GM19351 (cell line): Measurements from ENCODE around the gene NACA.
"Not testable (repeated sequence)": the region's sequence is repeated elsewhere in the genome, so short reads cannot be mapped to it uniquely, and the experiment has no call there.

ENCODE experiments used
- ATAC-seq: cut with Tn5 transposase; IDR thresholded peaks from one replicate; pipeline ENCODE4 v1.9.1; 2021; ENCODE audit warnings: mild to moderate bottlenecking, moderate library complexity; ENCODE audit not compliant: unreplicated experiment

NACA gene

GRCh38 chr12:56724972-56725722 lies at the start of gene NACA:
NACA (minus strand) TSS chr12:56725299; CDS start chr12:56724521, 778 bp downstream.
- ATAC-seq = peak; percentile 94

- ATAC-seq = no peak
Measured at GRCh38 chr12:56773113-56773512, 48.0 kb upstream of the NACA start.

GRCh38 chr12:56772625-56773024 lies 47.5 kb upstream of the NACA start:
- ATAC-seq = no peak

- no peak for ATAC-seq
Measured at GRCh38 chr12:56769868-56770267, 44.8 kb upstream of the NACA start.

GRCh38 chr12:56768424-56768823 lies 43.3 kb upstream of the NACA start:
- no peak for ATAC-seq

GRCh38 chr12:56766535-56766934 lies 41.4 kb upstream of the NACA start:
- peak; percentile 99 for ATAC-seq

GRCh38 chr12:56763753-56764657 lies 38.9 kb upstream of the NACA start:
- ATAC-seq = no peak

- no peak for ATAC-seq
Measured at GRCh38 chr12:56761812-56762211, 36.7 kb upstream of the NACA start.

GRCh38 chr12:56760460-56760859 lies 35.4 kb upstream of the NACA start:
- no peak for ATAC-seq

- no peak for ATAC-seq
Measured at GRCh38 chr12:56759263-56759908, 34.3 kb upstream of the NACA start.

GRCh38 chr12:56758728-56759262 lies 33.7 kb upstream of the NACA start:
- ATAC-seq = no peak

- not testable (repeated sequence) for ATAC-seq
Measured at GRCh38 chr12:56757971-56758370, 32.9 kb upstream of the NACA start.

GRCh38 chr12:56753566-56753965 lies 28.5 kb upstream of the NACA start:
- no peak for ATAC-seq

GRCh38 chr12:56751712-56752598 lies 26.9 kb upstream of the NACA start, which contains the start of gene PRIM1:
PRIM1 (minus strand) TSS chr12:56752323; CDS start chr12:56752298, 25 bp downstream.
- peak; percentile 75 for ATAC-seq

GRCh38 chr12:56750596-56750995 lies 25.5 kb upstream of the NACA start:
- not testable (repeated sequence) for ATAC-seq

- ATAC-seq = no peak
Measured at GRCh38 chr12:56749853-56750252, 24.8 kb upstream of the NACA start.

- no peak for ATAC-seq
Measured at GRCh38 chr12:56749359-56749758, 24.3 kb upstream of the NACA start.

- no peak for ATAC-seq
Measured at GRCh38 chr12:56728139-56728861, 3.2 kb upstream of the NACA start.

- ATAC-seq = not testable (repeated sequence)
Measured at GRCh38 chr12:56726196-56726675, 1.1 kb upstream of the NACA start.
